IPS DF 4.7 (cell line): Measurements from ENCODE around the gene ZBTB7A.

Experiments used
- DNase-seq: peaks from one replicate; pipeline ENCODE4 v3.0.0-alpha.2; 2013; ENCODE audit warnings: low spot score; ENCODE audit errors: extremely low read depth

Gene ZBTB7A

GRCh38 chr19:4037301-4037949 is 29.3 kb downstream of the ZBTB7A start:
- no peak for DNase-seq

GRCh38 chr19:4036576-4037300 is 30.0 kb downstream of the ZBTB7A start:
- no peak for DNase-seq

GRCh38 chr19:4035582-4035981 is 31.1 kb downstream of the ZBTB7A start:
- no peak for DNase-seq

- DNase-seq = no peak
Observed at GRCh38 chr19:4035018-4035566, 31.6 kb downstream of the ZBTB7A start.

- DNase-seq = no peak
Observed at GRCh38 chr19:4034048-4035017, 32.4 kb downstream of the ZBTB7A start.

- DNase-seq = no peak
Observed at GRCh38 chr19:4033028-4033956, 33.4 kb downstream of the ZBTB7A start.

- no peak for DNase-seq
Observed at GRCh38 chr19:4032436-4032835, 34.3 kb downstream of the ZBTB7A start.

GRCh38 chr19:4031420-4031819 is 35.3 kb downstream of the ZBTB7A start:
- DNase-seq = no peak

- DNase-seq = no peak
Observed at GRCh38 chr19:4030981-4031380, 35.7 kb downstream of the ZBTB7A start.

GRCh38 chr19:4030552-4030951 is 36.1 kb downstream of the ZBTB7A start:
- DNase-seq = no peak

GRCh38 chr19:4029247-4029614 is 37.5 kb downstream of the ZBTB7A start:
- DNase-seq = no peak

GRCh38 chr19:4028334-4029246 is 38.1 kb downstream of the ZBTB7A start:
- no peak for DNase-seq

GRCh38 chr19:4027146-4027545 is 39.6 kb downstream of the ZBTB7A start:
- no peak for DNase-seq

- DNase-seq = no peak
Observed at GRCh38 chr19:4025317-4025716, 41.4 kb downstream of the ZBTB7A start.

GRCh38 chr19:4023600-4024398 is 42.9 kb downstream of the ZBTB7A start:
- DNase-seq = no peak

- no peak for DNase-seq
Observed at GRCh38 chr19:4019578-4019977, 47.1 kb downstream of the ZBTB7A start.

GRCh38 chr19:4018775-4019504 is 47.8 kb downstream of the ZBTB7A start:
- no peak for DNase-seq

- no peak for DNase-seq
Observed at GRCh38 chr19:4018140-4018613, 48.5 kb downstream of the ZBTB7A start.
